DND-41 (cell line): Measurements from ENCODE around the gene HINT3.
"Not testable (repeated sequence)": the region's sequence is repeated elsewhere in the genome, so short reads cannot be mapped to it uniquely, and the experiment has no call there.

Experiments
- ATAC-seq: fragments of 200-7000 bp; cut with Tn5 transposase; 3 replicates; pipeline ENCODE4 v1.9.1; 2021; ENCODE audit warnings: low read depth; ENCODE audit not compliant: insufficient read depth
- DNase-seq: peaks from one replicate; pipeline ENCODE4 v3.0.0-alpha.2; 2020
- H2AFZ ChIP-seq: 2 replicates; pipeline ENCODE4 v1.6.0; 2012; ENCODE audit warnings: low read depth, low read length
- H3K27ac ChIP-seq: 2 replicates; pipeline ENCODE4 v1.5.1; 2012; ENCODE audit warnings: low read length, inconsistent platforms
- H3K27me3 ChIP-seq: fragments of 200-600 bp; sonication (generic); 2 replicates; pipeline ENCODE4 v1.6.0; 2012; ENCODE audit warnings: low read length, mild to moderate bottlenecking, inconsistent platforms; ENCODE audit not compliant: insufficient read depth, poor library complexity
- H3K36me3 ChIP-seq: 2 replicates; pipeline ENCODE4 v1.5.1; 2012; ENCODE audit warnings: low read length, inconsistent platforms; ENCODE audit not compliant: insufficient read depth
- H3K4me1 ChIP-seq: 2 replicates; pipeline ENCODE4 v1.5.1; 2012; ENCODE audit warnings: mild to moderate bottlenecking, low read length; ENCODE audit not compliant: insufficient read depth
- H3K4me2 ChIP-seq: 2 replicates; pipeline ENCODE4 v1.6.0; 2012; ENCODE audit warnings: mild to moderate bottlenecking, moderate library complexity, low read length, inconsistent platforms; ENCODE audit not compliant: insufficient read depth
- H3K4me3 ChIP-seq, 2 experiments: fragments of 200-600 bp in 1 of 2; shearing (Covaris generic) in 1 of 2; 2 replicates each; pipeline ENCODE4 v1.5.1; 2012 to 2016; ENCODE audit warnings: inconsistent platforms in 2 of 2, low read length in 2 of 2, mild to moderate bottlenecking in 2 of 2, low read depth in 1 of 2, moderate library complexity in 1 of 2
- H3K79me2 ChIP-seq: 2 replicates; pipeline ENCODE4 v1.6.0; 2012; ENCODE audit warnings: low read length, inconsistent platforms; ENCODE audit not compliant: insufficient read depth
- H3K9ac ChIP-seq: 2 replicates; pipeline ENCODE4 v1.6.0; 2012; ENCODE audit warnings: low read depth, mild to moderate bottlenecking, inconsistent platforms, low read length, moderate library complexity
- H3K9me3 ChIP-seq: 2 replicates; pipeline ENCODE4 v1.5.1; 2012; ENCODE audit warnings: low read length, moderate library complexity, mild to moderate bottlenecking, inconsistent platforms; ENCODE audit not compliant: insufficient read depth, severe bottlenecking
- H4K20me1 ChIP-seq: 2 replicates; pipeline ENCODE4 v1.6.0; 2012; ENCODE audit warnings: low read length; ENCODE audit not compliant: insufficient read depth
- EZH2 ChIP-seq: IDR thresholded peaks from 3 replicates; pipeline ENCODE4 v1.6.1; 2012; ENCODE audit warnings: borderline replicate concordance, low read depth, mild to moderate bottlenecking, moderate library complexity, low read length, inconsistent platforms; ENCODE audit not compliant: severe bottlenecking
- TF ChIP-seq, protein P1 (sequence below): IDR thresholded peaks from 2 replicates; pipeline ENCODE4 v1.5.1; 2012; ENCODE audit warnings: borderline replicate concordance, low read length, moderate library complexity, mild to moderate bottlenecking; ENCODE audit not compliant: poor library complexity, severe bottlenecking; ENCODE audit errors: extremely low read depth

Gene HINT3

DNA sequence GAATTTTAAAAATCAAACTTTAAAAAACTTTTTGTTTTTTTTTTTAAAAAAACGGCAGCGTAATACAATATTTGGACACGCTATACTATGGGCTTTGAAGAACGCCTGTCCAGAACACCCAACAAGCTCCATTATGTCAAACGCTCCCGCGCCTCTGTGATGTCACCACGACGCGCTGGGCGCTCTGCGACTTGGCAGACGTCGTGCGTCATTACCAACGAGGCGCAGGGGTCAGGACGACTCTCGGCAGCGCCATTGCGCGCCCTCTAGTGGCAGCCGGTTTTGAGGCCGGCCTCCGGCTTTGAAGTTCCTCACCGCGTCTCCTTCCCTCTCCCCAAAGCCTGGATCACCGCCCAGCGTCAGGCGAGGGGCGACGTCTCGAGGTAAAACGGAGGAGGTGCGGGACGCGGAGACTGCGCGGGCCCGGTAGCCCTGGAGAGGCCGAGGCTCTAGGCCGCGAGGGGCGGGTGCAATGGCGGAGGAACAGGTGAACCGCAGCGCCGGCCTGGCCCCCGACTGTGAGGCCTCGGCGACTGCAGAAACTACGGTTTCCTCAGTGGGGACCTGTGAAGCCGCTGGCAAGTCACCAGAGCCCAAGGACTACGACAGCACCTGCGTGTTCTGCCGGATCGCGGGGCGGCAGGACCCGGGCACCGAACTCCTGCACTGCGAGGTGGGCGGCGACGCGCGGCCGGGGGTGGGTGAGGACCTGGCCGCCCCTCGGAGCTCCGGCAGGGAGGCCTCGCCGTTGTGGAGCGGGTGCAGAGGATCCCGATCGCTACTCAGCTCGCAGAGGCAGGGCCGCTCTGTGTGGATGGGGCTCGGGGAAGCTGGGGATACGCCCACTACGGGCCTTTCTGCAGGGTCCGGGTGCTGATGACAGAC lies at the start of gene HINT3:
TSS of gene HINT3 (plus strand) at position 265 of the 885 bp plus-strand sequence. CDS start at position 473, 208 bp downstream.
- H3K9me3 ChIP-seq: peaks cover 8% of the 10 kb centered on the region
- H3K9ac ChIP-seq: peak within 1 kb of the TSS; percentile 93
- H3K36me3 ChIP-seq: peaks cover 3% of the 10 kb centered on the region; the same call in 1 of the 2 replicates
- H3K4me1 ChIP-seq: peaks cover 25% of the 10 kb centered on the region
- H3K4me3 ChIP-seq: peak within 1 kb of the TSS; percentile 77 to 92
- H3K79me2 ChIP-seq: peaks cover 44% of the 10 kb centered on the region
- TF ChIP-seq, protein P1, sequence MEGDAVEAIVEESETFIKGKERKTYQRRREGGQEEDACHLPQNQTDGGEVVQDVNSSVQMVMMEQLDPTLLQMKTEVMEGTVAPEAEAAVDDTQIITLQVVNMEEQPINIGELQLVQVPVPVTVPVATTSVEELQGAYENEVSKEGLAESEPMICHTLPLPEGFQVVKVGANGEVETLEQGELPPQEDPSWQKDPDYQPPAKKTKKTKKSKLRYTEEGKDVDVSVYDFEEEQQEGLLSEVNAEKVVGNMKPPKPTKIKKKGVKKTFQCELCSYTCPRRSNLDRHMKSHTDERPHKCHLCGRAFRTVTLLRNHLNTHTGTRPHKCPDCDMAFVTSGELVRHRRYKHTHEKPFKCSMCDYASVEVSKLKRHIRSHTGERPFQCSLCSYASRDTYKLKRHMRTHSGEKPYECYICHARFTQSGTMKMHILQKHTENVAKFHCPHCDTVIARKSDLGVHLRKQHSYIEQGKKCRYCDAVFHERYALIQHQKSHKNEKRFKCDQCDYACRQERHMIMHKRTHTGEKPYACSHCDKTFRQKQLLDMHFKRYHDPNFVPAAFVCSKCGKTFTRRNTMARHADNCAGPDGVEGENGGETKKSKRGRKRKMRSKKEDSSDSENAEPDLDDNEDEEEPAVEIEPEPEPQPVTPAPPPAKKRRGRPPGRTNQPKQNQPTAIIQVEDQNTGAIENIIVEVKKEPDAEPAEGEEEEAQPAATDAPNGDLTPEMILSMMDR: peak; percentile 97
- no peak for TF ChIP-seq EZH2
- DNase-seq: peak; percentile 96
- no peaks in the 10 kb centered on the region for H3K27me3 ChIP-seq
- peak; percentile 85 for ATAC-seq
- no peaks in the 10 kb centered on the region for H4K20me1 ChIP-seq
- H3K27ac ChIP-seq: peak within 1 kb of the TSS; percentile 88
- peak within 1 kb of the TSS; percentile 93 for H2AFZ ChIP-seq
- peak within 1 kb of the TSS; percentile 79 for H3K4me2 ChIP-seq

DNA sequence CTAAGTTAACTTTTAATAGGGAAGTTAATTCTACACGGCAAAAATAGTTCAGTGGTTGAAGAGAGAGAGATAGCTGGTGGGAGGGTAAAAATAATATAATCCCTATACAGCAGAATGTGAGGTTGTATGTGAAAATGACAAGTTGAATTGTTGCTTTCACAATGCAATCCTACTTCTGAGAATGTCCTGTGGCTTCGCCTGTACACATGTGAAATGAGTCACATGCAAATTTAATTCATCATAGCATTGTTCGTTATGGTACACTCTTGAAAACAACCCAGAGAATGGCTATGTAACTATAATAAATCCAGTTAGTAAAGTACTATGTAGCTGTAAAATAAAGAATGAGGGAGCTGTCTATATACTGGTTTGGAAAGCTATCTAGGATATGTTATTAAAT lies 46.0 kb upstream of the HINT3 start:
- Histone ChIP-seq H3K27me3 (no peaks in the 10 kb centered on the region), H3K9ac (no peak overlapping the region), H3K4me1 (no peaks in the 10 kb centered on the region), H3K4me3 (no peak overlapping the region), H3K27ac (no peak overlapping the region), H3K36me3 (peaks cover 25% of the 10 kb centered on the region), H4K20me1 (no peaks in the 10 kb centered on the region), H2AFZ (no peak overlapping the region), H3K4me2 (no peak overlapping the region), H3K79me2 (no peaks in the 10 kb centered on the region), H3K9me3 (no peaks in the 10 kb centered on the region)
- DNase-seq (no peak), ATAC-seq (no peak)
- TF ChIP-seq EZH2: no peak
- TF ChIP-seq, protein P1: no peak

DNA sequence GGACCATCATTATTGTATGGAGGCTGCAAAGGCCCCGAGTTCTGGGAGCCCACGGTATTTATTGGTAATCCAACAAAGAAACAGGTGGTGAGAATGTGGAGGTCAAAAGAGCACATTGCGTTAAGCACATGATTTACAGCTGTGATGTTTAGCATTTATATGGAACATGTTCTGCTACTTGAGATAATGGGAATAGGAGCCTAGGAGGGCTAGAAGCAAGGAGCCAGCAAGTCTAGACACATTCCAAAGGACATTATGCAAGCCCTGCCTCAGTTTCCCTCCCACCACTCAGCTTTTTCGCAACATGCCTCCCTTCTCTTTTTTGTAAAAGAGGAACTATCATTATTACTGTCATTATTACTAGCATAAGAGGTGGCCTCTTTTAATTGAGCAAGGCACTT lies 45.5 kb upstream of the HINT3 start:
- H3K4me2 ChIP-seq, H3K4me1 ChIP-seq, H3K9ac ChIP-seq, H3K4me3 ChIP-seq, ATAC-seq, H4K20me1 ChIP-seq, H3K79me2 ChIP-seq, H2AFZ ChIP-seq, H3K9me3 ChIP-seq, H3K27ac ChIP-seq, H3K27me3 ChIP-seq, DNase-seq: not testable (repeated sequence)
- H3K36me3 ChIP-seq: peaks cover 29% of the 10 kb centered on the region

DNA sequence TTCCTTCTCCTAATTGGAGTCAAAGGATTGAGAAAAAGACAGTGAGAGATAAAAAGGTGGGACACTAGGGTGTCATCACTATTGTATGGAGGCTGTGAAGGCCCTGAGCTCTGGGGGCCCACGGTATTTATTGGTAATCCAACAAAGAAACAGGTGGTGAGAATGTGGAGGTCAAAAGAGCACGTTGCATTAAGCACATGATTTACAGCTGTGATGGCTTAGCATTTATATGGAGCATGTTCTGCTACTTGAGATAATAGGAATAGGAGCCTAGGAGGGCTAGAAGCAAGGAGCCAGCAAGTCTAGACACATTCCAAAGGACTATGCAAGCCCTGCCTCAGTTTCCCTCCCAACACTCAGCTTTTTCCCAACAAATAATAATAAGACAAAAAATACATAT lies 44.1 kb upstream of the HINT3 start:
- H3K27ac ChIP-seq, H4K20me1 ChIP-seq, H3K79me2 ChIP-seq, H3K4me1 ChIP-seq, H3K4me3 ChIP-seq, H2AFZ ChIP-seq, H3K9ac ChIP-seq, H3K27me3 ChIP-seq, ATAC-seq, H3K4me2 ChIP-seq, DNase-seq, H3K9me3 ChIP-seq: not testable (repeated sequence)
- H3K36me3 ChIP-seq: peaks cover 31% of the 10 kb centered on the region
